Left ventricle myocardium superior (tissue), 1 donor: ENCODE measurements around the gene STX4. TPM values are rescaled to one million over a fixed set of nuclear protein-coding genes. Genes with fewer than 3 reads are reported as not detected.

Experiments
- ATAC-seq: fragments of 200-7000 bp; cut with Tn5 transposase; one replicate; pipeline ENCODE4 v1.9.1; 2020; ENCODE audit warnings: mild to moderate bottlenecking, moderate library complexity
- DNase-seq: peaks from one replicate; pipeline ENCODE4 v3.0.0-alpha.2; 2020
- intact Hi-C: fragments of 100-400 bp; cut with micrococcal nuclease; formaldehyde crosslinking; loops from one replicate; pipeline ENCODE4 v1.11.0; 2022
- long read RNA-seq: library from polyadenylated mRNA; unstranded; transcript quantifications from one replicate; pipeline ENCODE4 v2.0.0, GENCODE V29; 2021
- total RNA-seq: library from RNA; stranded (reverse); fragmentation: NEBNext Ultra II Directional; extraction: Animal tissue kit (Norgen Biotek cat#: 25700); gene quantifications from one replicate; pipeline ENCODE4 v1.2.1, GENCODE V29; 2021
- donor health status: DM: no; HTN: yes; CAD: no; lungs with severe emphysema.

Gene STX4
- 42.4 TPM for total RNA-seq
- long read RNA-seq, transcript STX4-201 (11 exons, 1,481 nt), result major isoform, 43 of 52 reads
- long read RNA-seq, partial matches to known transcripts, result 4 of 52 reads
- long read RNA-seq, other reads (novel, unspliced or antisense), result 3 of 52 reads

GRCh38 chr16:31032736-31033708 lies at the start of gene STX4:
STX4 (plus strand) TSS chr16:31033558; CDS start chr16:31033806, 248 bp downstream.
- ATAC-seq (peak; percentile 96), DNase-seq (peak; percentile 99)
- intact Hi-C loops, result no loop called here

- ATAC-seq (no peak), DNase-seq (no peak)
- intact Hi-C loops, result loop anchor here (10.0 kb wide), 2 partner anchors 461 to 881 kb away; partner anchors contain the start of gene ZNF843
These were observed 49.3 kb upstream of the STX4 start for GRCh38 chr16:30983898-30984610.

- intact Hi-C loops, result loop anchor here (10.0 kb wide), 2 partner anchors 460 to 880 kb away; partner anchors contain the start of gene ZNF843
- ATAC-seq (peak; percentile 93), DNase-seq (peak; percentile 95)
These were observed 48.5 kb upstream of the STX4 start, which contains the start of gene HSD3B7 for GRCh38 chr16:30984669-30985400. HSD3B7 (plus strand) TSS chr16:30985207; CDS start chr16:30985659, 452 bp downstream.

GRCh38 chr16:30985401-30986128 lies 47.8 kb upstream of the STX4 start:
- ATAC-seq (peak; percentile 45), DNase-seq (peak; percentile 50)
- intact Hi-C loops, result loop anchor here (10.0 kb wide), 2 partner anchors 459 to 879 kb away; partner anchors contain the start of gene ZNF843

GRCh38 chr16:30986129-30986991 lies 47.0 kb upstream of the STX4 start:
- ATAC-seq, result no peak
- DNase-seq, result no peak
- intact Hi-C loops, result loop anchor here (10.0 kb wide), 2 partner anchors 458 to 878 kb away; partner anchors contain the start of gene ZNF843

GRCh38 chr16:30987581-30988190 lies 45.7 kb upstream of the STX4 start:
- intact Hi-C loops, result loop anchor here (10.0 kb wide), 2 partner anchors 457 to 877 kb away; partner anchors contain the start of gene ZNF843
- DNase-seq, result no peak
- ATAC-seq, result no peak

GRCh38 chr16:30989469-30990047 lies 43.8 kb upstream of the STX4 start:
- DNase-seq, result no peak
- ATAC-seq, result no peak
- intact Hi-C loops, result loop anchor here (10.0 kb wide), 2 partner anchors 455 to 875 kb away; partner anchors contain the start of gene ZNF843

- DNase-seq (no peak), ATAC-seq (no peak)
- intact Hi-C loops, result no loop called here
These were observed 43.3 kb upstream of the STX4 start for GRCh38 chr16:30990105-30990504.

GRCh38 chr16:30991052-30991451 lies 42.3 kb upstream of the STX4 start:
- no peak for DNase-seq
- intact Hi-C loops, result no loop called here
- ATAC-seq, result no peak

GRCh38 chr16:30992276-30992780 lies 41.0 kb upstream of the STX4 start:
- intact Hi-C loops, result no loop called here
- DNase-seq (no peak), ATAC-seq (no peak)

GRCh38 chr16:30992931-30993816 lies 40.2 kb upstream of the STX4 start:
- no peak for ATAC-seq
- DNase-seq, result no peak
- intact Hi-C loops, result no loop called here

GRCh38 chr16:30995927-30996323 lies 37.4 kb upstream of the STX4 start:
- ATAC-seq (no peak), DNase-seq (no peak)
- intact Hi-C loops, result no loop called here

- ATAC-seq (peak; percentile 17), DNase-seq (no peak)
- intact Hi-C loops, result no loop called here
These were observed 36.9 kb upstream of the STX4 start for GRCh38 chr16:30996324-30996984.

GRCh38 chr16:30996985-30997724 lies 36.2 kb upstream of the STX4 start:
- DNase-seq (peak; percentile 90), ATAC-seq (peak; percentile 97)
- intact Hi-C loops, result no loop called here
